ENCODE results near the gene C10orf95.

DNA sequence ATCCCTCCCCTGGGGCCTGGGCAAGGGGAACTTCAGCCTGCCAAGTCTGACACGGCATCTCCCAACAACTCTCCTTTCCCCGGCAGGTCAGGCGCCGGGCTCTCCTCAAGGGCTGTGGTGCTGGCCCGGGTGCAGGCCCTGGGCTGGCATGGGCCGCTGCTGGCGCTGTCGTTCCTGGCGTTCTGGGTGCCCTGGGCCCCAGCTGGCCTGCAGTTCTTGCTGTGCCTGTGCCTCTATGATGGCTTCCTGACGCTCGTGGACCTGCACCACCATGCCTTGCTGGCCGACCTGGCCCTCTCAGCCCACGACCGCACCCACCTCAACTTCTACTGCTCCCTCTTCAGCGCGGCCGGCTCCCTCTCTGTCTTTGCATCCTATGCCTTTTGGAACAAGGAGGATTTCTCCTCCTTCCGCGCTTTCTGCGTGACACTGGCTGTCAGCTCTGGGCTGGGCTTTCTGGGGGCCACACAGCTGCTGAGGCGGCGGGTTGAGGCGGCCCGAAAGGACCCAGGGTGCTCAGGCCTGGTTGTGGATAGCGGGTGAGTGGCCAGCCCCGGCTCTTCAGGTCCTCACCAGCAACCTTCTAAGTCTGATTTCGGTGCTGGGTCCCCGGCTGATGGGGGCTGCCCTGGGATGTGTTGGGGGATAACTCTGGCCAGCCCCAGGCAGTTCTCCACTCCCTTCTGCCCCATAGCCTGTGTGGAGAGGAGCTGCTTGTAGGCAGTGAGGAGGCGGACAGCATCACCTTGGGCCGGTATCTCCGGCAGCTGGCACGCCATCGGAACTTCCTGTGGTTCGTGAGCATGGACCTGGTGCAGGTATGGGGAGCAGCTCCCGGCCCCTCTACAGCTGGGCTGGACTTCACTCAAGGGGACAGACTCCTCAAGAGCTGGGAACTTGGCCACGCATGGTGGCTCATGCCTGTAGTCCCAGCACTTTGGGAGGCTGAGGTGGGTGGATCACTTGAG, 19.5 kb upstream of the C10orf95 start:
- TF ChIP-seq, protein P1, sequence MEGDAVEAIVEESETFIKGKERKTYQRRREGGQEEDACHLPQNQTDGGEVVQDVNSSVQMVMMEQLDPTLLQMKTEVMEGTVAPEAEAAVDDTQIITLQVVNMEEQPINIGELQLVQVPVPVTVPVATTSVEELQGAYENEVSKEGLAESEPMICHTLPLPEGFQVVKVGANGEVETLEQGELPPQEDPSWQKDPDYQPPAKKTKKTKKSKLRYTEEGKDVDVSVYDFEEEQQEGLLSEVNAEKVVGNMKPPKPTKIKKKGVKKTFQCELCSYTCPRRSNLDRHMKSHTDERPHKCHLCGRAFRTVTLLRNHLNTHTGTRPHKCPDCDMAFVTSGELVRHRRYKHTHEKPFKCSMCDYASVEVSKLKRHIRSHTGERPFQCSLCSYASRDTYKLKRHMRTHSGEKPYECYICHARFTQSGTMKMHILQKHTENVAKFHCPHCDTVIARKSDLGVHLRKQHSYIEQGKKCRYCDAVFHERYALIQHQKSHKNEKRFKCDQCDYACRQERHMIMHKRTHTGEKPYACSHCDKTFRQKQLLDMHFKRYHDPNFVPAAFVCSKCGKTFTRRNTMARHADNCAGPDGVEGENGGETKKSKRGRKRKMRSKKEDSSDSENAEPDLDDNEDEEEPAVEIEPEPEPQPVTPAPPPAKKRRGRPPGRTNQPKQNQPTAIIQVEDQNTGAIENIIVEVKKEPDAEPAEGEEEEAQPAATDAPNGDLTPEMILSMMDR (IDR thresholded peaks at IDR 0.05): no peak
- TF ChIP-seq TAF1 (IDR thresholded peaks at IDR 0.05; ENCODE audit: borderline replicate concordance, low read depth, low read length): no peak
- TF ChIP-seq, protein P2, sequence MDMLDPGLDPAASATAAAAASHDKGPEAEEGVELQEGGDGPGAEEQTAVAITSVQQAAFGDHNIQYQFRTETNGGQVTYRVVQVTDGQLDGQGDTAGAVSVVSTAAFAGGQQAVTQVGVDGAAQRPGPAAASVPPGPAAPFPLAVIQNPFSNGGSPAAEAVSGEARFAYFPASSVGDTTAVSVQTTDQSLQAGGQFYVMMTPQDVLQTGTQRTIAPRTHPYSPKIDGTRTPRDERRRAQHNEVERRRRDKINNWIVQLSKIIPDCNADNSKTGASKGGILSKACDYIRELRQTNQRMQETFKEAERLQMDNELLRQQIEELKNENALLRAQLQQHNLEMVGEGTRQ (IDR thresholded peaks at IDR 0.05; ENCODE audit: borderline replicate concordance, low read depth, low read length): no peak
- TF ChIP-seq RAD21 (IDR thresholded peaks at IDR 0.05; ENCODE audit: low read length): no peak
- TF ChIP-seq RXRA (IDR thresholded peaks at IDR 0.05; ENCODE audit: borderline replicate concordance, low read depth): no peak
- TF ChIP-seq FOSL2 (IDR thresholded peaks at IDR 0.05; ENCODE audit: borderline replicate concordance, low read depth): no peak
- TF ChIP-seq SIN3A (IDR thresholded peaks at IDR 0.05; ENCODE audit: borderline replicate concordance, low read depth, low read length): no peak
- TF ChIP-seq, protein P3, sequence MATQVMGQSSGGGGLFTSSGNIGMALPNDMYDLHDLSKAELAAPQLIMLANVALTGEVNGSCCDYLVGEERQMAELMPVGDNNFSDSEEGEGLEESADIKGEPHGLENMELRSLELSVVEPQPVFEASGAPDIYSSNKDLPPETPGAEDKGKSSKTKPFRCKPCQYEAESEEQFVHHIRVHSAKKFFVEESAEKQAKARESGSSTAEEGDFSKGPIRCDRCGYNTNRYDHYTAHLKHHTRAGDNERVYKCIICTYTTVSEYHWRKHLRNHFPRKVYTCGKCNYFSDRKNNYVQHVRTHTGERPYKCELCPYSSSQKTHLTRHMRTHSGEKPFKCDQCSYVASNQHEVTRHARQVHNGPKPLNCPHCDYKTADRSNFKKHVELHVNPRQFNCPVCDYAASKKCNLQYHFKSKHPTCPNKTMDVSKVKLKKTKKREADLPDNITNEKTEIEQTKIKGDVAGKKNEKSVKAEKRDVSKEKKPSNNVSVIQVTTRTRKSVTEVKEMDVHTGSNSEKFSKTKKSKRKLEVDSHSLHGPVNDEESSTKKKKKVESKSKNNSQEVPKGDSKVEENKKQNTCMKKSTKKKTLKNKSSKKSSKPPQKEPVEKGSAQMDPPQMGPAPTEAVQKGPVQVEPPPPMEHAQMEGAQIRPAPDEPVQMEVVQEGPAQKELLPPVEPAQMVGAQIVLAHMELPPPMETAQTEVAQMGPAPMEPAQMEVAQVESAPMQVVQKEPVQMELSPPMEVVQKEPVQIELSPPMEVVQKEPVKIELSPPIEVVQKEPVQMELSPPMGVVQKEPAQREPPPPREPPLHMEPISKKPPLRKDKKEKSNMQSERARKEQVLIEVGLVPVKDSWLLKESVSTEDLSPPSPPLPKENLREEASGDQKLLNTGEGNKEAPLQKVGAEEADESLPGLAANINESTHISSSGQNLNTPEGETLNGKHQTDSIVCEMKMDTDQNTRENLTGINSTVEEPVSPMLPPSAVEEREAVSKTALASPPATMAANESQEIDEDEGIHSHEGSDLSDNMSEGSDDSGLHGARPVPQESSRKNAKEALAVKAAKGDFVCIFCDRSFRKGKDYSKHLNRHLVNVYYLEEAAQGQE (IDR thresholded peaks at IDR 0.05; ENCODE audit: low read depth, low read length): no peak
- no peak for TF ChIP-seq SMC3 (IDR thresholded peaks at IDR 0.05; ENCODE audit: low read depth, low read length)

Data from SK-N-SH (cell line).